GM23248 (cell line): Measurements from ENCODE around the gene NOP53. TPM values are rescaled to one million over a fixed set of nuclear protein-coding genes. Genes with fewer than 3 reads are reported as not detected.

Experiments
- DNase-seq: peaks from one replicate; pipeline ENCODE4 v3.0.0-alpha.2; 2015
- H2AFZ ChIP-seq: fragments of 200-600 bp; sonication (generic); 2 replicates; pipeline ENCODE4 v1.6.1; 2016; ENCODE audit warnings: antibody characterized with exemption
- H3F3A ChIP-seq: fragments of 200-600 bp; sonication (generic); 2 replicates; pipeline ENCODE4 v1.6.1; 2016; ENCODE audit warnings: mild to moderate bottlenecking, antibody characterized with exemption, mixed run types; ENCODE audit not compliant: insufficient read depth
- H3K27ac ChIP-seq: fragments of 200-600 bp; sonication (generic); 2 replicates; pipeline ENCODE4 v1.5.1; 2016; ENCODE audit warnings: mild to moderate bottlenecking
- H3K27me3 ChIP-seq: fragments of 200-600 bp; sonication (generic); replicated peaks from 2 replicates; pipeline ENCODE4 v1.6.1; 2016; ENCODE audit warnings: mild to moderate bottlenecking; ENCODE audit not compliant: insufficient read depth
- H3K36me3 ChIP-seq: fragments of 200-600 bp; sonication (generic); 2 replicates; pipeline ENCODE4 v1.6.1; 2016; ENCODE audit warnings: low read depth, mild to moderate bottlenecking
- H3K4me1 ChIP-seq: fragments of 200-600 bp; sonication (generic); 2 replicates; pipeline ENCODE4 v1.6.1; 2016; ENCODE audit warnings: mild to moderate bottlenecking; ENCODE audit not compliant: insufficient read depth
- H3K4me2 ChIP-seq: fragments of 200-600 bp; sonication (generic); one replicate; pipeline ENCODE4 v1.6.1; 2016; ENCODE audit warnings: mild to moderate bottlenecking; ENCODE audit not compliant: unreplicated experiment
- H3K4me3 ChIP-seq: fragments of 200-600 bp; sonication (generic); 2 replicates; pipeline ENCODE4 v1.5.1; 2016; ENCODE audit warnings: mild to moderate bottlenecking
- H3K79me2 ChIP-seq: fragments of 200-600 bp; sonication (generic); 2 replicates; pipeline ENCODE4 v1.6.1; 2016; ENCODE audit warnings: mild to moderate bottlenecking; ENCODE audit not compliant: insufficient read depth
- H3K9ac ChIP-seq: fragments of 200-600 bp; sonication (generic); 2 replicates; pipeline ENCODE4 v1.6.1; 2016; ENCODE audit warnings: mild to moderate bottlenecking
- H3K9me2 ChIP-seq: fragments of 200-600 bp; sonication (generic); 2 replicates; pipeline ENCODE4 v1.6.1; 2016; ENCODE audit warnings: mixed run types, mild to moderate bottlenecking, moderate library complexity; ENCODE audit not compliant: insufficient read depth
- H3K9me3 ChIP-seq: fragments of 200-600 bp; sonication (generic); one replicate; pipeline ENCODE4 v1.6.1; 2017; ENCODE audit warnings: low read depth
- H4K20me1 ChIP-seq: fragments of 200-600 bp; sonication (generic); 2 replicates; pipeline ENCODE4 v1.6.0; 2016; ENCODE audit not compliant: insufficient read depth
- EZH2 ChIP-seq: fragments of 200-600 bp; sonication (generic); IDR thresholded peaks from 2 replicates; pipeline ENCODE4 v1.6.1; 2018; ENCODE audit warnings: antibody characterized with exemption, mild to moderate bottlenecking; ENCODE audit not compliant: insufficient read depth, poor library complexity, severe bottlenecking
- EZH2phosphoT487 ChIP-seq: fragments of 200-600 bp; sonication (generic); IDR thresholded peaks from 2 replicates; pipeline ENCODE4 v1.6.1; 2018; ENCODE audit warnings: antibody characterized with exemption, moderate library complexity, mild to moderate bottlenecking, low read depth; ENCODE audit not compliant: insufficient read depth
- WGBS, 2 experiments: methylation state at CpG; one replicate each; pipeline ENCODE4 v1.1.6; 2015 to 2017; ENCODE audit warnings: low lambda C conversion rate in 2 of 2, low coverage in 1 of 2; ENCODE audit errors: missing lambda C conversion rate in 2 of 2; 5-methylcytosine and 5-hydroxymethylcytosine counted together
- in situ Hi-C: fragments of 300-500 bp; cut with MboI; formaldehyde crosslinking; loops from 2 replicates; pipeline ENCODE4 v1.15.0; 2020
- polyA plus RNA-seq: library from polyadenylated mRNA; unstranded; fragments of >200 nt; fragmentation: Nextera tagmentation; extraction: Ambion mirVana; gene quantifications from 2 replicates; pipeline ENCODE4 v1.2.1, GENCODE V29; 2016
- total RNA-seq: library from RNA; depleted of rRNA; stranded (reverse); fragments of >200 nt; shearing (Covaris generic); gene quantifications from 2 replicates; pipeline ENCODE4 v1.2.3, GENCODE V29; 2014

Gene NOP53
- total and polyA plus RNA-seq, 2 experiments from 2014 or later = 40.7 to 62.8 TPM

DNA sequence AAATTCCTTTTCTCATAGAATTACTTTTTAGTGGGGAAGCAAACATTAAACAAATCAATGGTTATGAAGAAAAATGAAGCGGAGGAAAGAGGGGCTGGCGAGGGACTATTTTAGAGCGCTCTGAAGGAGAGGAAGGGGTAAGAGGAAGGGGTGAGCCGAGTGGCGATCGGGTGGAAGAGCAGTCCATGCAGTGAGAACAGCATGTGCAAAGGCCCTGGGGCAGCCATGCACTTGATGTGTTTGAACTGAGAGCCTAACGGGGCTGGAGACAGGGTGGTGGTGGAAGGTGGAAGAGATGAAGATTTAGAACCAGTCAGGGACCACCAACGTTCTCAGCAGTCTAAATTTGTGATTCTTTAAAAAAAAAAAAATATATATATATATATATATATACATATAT is 14.4 kb upstream of the NOP53 start:
- H2AFZ ChIP-seq = no peak overlapping the region
- no peak overlapping the region for H3K9ac ChIP-seq
- no peak overlapping the region for H3K4me2 ChIP-seq
- H3F3A ChIP-seq = peaks cover 47% of the 10 kb centered on the region
- peaks cover 94% of the 10 kb centered on the region for H3K79me2 ChIP-seq
- H3K4me3 ChIP-seq = no peak overlapping the region
- no peaks in the 10 kb centered on the region for H3K9me2 ChIP-seq
- TF ChIP-seq EZH2phosphoT487 (no peak), EZH2 (no peak)
- no peaks in the 10 kb centered on the region for H3K27me3 ChIP-seq
- H3K27ac ChIP-seq = no peak overlapping the region
- H3K4me1 ChIP-seq = peaks cover 33% of the 10 kb centered on the region
- DNase-seq = no peak
- H4K20me1 ChIP-seq = no peaks in the 10 kb centered on the region
- H3K36me3 ChIP-seq = peaks cover 50% of the 10 kb centered on the region
- no peaks in the 10 kb centered on the region for H3K9me3 ChIP-seq
- in situ Hi-C loops = no loop called here
- WGBS, 2 experiments = 81 to 88% methylated on average over 7 to 8 of the region's 8 CpGs

DNA sequence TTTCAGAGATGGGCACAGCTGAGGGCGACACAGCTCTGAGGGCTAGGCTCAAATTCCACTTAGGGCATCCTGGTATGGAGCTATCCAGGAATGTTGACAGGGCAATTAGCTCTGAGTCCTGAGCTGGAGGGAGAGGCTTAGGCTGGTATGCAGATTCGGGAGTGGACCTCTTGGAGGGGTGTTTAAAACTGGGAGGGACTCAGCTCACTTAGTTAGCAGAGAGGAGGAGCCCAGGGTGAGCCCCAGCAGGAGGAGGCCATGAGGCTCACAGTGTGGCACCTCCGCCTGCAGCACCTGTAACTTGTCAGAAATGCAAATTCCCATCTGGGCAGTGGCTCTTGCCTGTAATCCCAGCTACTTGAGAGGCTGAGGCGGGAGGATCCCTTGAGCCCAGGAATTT is 10.2 kb upstream of the NOP53 start:
- 72 to 73% methylated on average over 4 of the region's 4 CpGs for WGBS, 2 experiments

DNA sequence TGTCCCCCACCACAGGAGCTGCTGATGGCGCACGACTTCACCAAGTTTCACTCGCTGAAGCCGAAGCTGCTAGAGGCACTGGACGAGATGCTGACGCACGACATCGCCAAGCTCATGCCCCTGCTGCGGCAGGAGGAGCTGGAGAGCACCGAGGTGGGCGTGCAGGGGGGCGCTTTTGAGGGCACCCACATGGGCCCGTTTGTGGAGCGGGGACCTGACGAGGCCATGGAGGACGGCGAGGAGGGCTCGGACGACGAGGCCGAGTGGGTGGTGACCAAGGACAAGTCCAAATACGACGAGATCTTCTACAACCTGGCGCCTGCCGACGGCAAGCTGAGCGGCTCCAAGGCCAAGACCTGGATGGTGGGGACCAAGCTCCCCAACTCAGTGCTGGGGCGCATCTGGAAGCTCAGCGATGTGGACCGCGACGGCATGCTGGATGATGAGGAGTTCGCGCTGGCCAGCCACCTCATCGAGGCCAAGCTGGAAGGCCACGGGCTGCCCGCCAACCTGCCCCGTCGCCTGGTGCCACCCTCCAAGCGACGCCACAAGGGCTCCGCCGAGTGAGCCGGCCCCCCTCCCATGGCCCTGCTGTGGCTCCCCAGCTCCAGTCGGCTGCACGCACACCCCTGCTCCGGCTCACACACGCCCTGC is 4.4 kb upstream of the NOP53 start:
- 0 out of 2 replicates have a peak overlapping the region, but pooled peaks have one; percentile 98 for H3K27ac ChIP-seq
- H3F3A ChIP-seq = peaks cover 60% of the 10 kb centered on the region
- H3K9ac ChIP-seq = no peak overlapping the region
- no peaks in the 10 kb centered on the region for H3K27me3 ChIP-seq
- H3K9me3 ChIP-seq = no peaks in the 10 kb centered on the region
- no peak overlapping the region for H3K4me2 ChIP-seq
- TF ChIP-seq EZH2 (no peak), EZH2phosphoT487 (no peak)
- 91 to 92% methylated on average over 48 of the region's 48 CpGs for WGBS, 2 experiments
- peaks cover 20% of the 10 kb centered on the region for H3K79me2 ChIP-seq
- H4K20me1 ChIP-seq = no peaks in the 10 kb centered on the region
- in situ Hi-C loops = no loop called here
- H3K4me1 ChIP-seq = peaks cover 19% of the 10 kb centered on the region
- H3K4me3 ChIP-seq = no peak overlapping the region
- H3K9me2 ChIP-seq = no peaks in the 10 kb centered on the region
- H3K36me3 ChIP-seq = peaks cover 29% of the 10 kb centered on the region
- H2AFZ ChIP-seq = no peak overlapping the region
- DNase-seq = no peak

More for the DNA sequence above, 10.2 kb upstream of the NOP53 start:
- no peak for DNase-seq
- Histone ChIP-seq H3K27ac (no peak overlapping the region), H3K36me3 (peaks cover 63% of the 10 kb centered on the region), H3K4me2 (no peak overlapping the region), H3K4me1 (no peaks in the 10 kb centered on the region), H3K79me2 (peaks cover 75% of the 10 kb centered on the region), H3K27me3 (no peaks in the 10 kb centered on the region), H3K4me3 (no peak overlapping the region), H3K9me3 (no peaks in the 10 kb centered on the region), H3K9me2 (no peaks in the 10 kb centered on the region), H4K20me1 (no peaks in the 10 kb centered on the region), H2AFZ (no peak overlapping the region), H3F3A (peaks cover 45% of the 10 kb centered on the region), H3K9ac (no peak overlapping the region)
- TF ChIP-seq EZH2 = no peak
- TF ChIP-seq EZH2phosphoT487 = no peak
- in situ Hi-C loops = no loop called here

DNA sequence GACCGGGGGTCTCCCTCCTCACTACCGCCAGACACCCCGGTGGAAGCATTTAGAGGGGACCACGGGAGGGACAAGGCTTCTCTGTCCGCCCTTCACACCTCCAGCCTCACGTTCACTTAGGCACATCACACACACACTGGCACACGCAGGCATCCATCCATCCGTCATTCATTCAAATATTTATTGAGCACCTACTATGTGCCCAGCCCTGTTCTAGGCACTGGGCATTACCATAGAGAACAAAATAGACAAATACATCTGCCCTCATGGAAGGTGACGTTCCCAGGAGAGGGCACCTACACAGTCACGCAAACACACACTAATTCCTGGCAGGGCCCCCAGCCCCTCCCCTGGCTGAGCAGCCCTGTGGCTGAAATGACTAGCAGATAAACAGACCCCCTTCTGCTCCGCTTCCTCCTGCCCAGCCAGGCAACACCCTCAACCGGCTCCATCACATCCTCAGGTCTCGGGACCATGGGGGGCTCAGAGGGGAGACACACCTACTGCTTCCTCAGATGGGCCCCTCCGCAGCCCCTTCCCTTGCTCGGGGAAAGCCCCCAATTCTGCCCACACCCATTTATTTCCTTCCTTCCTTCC is 3.7 kb upstream of the NOP53 start:
- Histone ChIP-seq H4K20me1 (no peaks in the 10 kb centered on the region), H3K79me2 (peaks cover 22% of the 10 kb centered on the region), H3K4me2 (no peak overlapping the region), H3K4me3 (no peak overlapping the region), H3K36me3 (peaks cover 24% of the 10 kb centered on the region), H3K9me3 (no peaks in the 10 kb centered on the region), H3K27ac (peak overlapping the region; percentile 98), H3K27me3 (no peaks in the 10 kb centered on the region), H3K9me2 (no peaks in the 10 kb centered on the region), H2AFZ (no peak overlapping the region), H3K9ac (no peak overlapping the region), H3K4me1 (peaks cover 26% of the 10 kb centered on the region), H3F3A (peaks cover 54% of the 10 kb centered on the region)
- in situ Hi-C loops = no loop called here
- DNase-seq = peak; percentile 25
- WGBS, 2 experiments = 83 to 87% methylated on average over 15 of the region's 15 CpGs
- no peak for TF ChIP-seq EZH2
- TF ChIP-seq EZH2phosphoT487 = no peak
